PC-3 (cell line): ENCODE results near the gene ECT2L. TPM values are rescaled to one million over a fixed set of nuclear protein-coding genes. Genes with fewer than 3 reads are reported as not detected.

Source experiments
- ATAC-seq: fragments of 200-7000 bp; cut with Tn5 transposase; 2 replicates; pipeline ENCODE4 v1.9.1; 2020; ENCODE audit warnings: mild to moderate bottlenecking, moderate library complexity
- BruUV-seq: library from RNA; stranded (reverse); fragments of 400-500 nt; replicated peaks from 2 replicates; lab custom pipeline; 2021; lab: Mats Ljungman, UMichigan
- CTCF ChIA-PET: fragments of 300-600 bp; sonication (Branson Sonifier 250); formaldehyde crosslinking; loops from one replicate; lab custom pipeline; 2022; ENCODE audit warnings: antibody characterized with exemption; lab: Charles Lee
- POLR2A ChIA-PET: fragments of 300-600 bp; sonication (Branson Sonifier 250); formaldehyde crosslinking; loops from one replicate; lab custom pipeline; 2022; ENCODE audit warnings: antibody characterized with exemption; ENCODE audit not compliant: unreplicated experiment; lab: Charles Lee
- DNase-seq: peaks from one replicate; pipeline ENCODE4 v3.0.0-alpha.2; 2015
- H2AFZ ChIP-seq: fragments of 300-600 bp; sonication (generic); 2 replicates; pipeline ENCODE4 v1.6.0; 2016; ENCODE audit warnings: antibody characterized with exemption, low read length
- H3F3A ChIP-seq: fragments of 300-600 bp; sonication (generic); one replicate; pipeline ENCODE4 v1.6.0; 2017; ENCODE audit warnings: antibody characterized with exemption, low read length, control low read depth, mild to moderate bottlenecking; ENCODE audit not compliant: unreplicated experiment
- H3K27ac ChIP-seq: fragments of 300-600 bp; sonication (generic); 2 replicates; pipeline ENCODE4 v1.5.1; 2016; ENCODE audit warnings: mild to moderate bottlenecking, low read length
- H3K27me3 ChIP-seq: fragments of 300-600 bp; sonication (generic); 2 replicates; pipeline ENCODE4 v1.6.1; 2016; ENCODE audit warnings: low read length, mixed read lengths
- H3K36me3 ChIP-seq: fragments of 300-600 bp; sonication (generic); 2 replicates; pipeline ENCODE4 v1.6.1; 2016; ENCODE audit warnings: low read depth, mixed run types, low read length, mixed read lengths
- H3K4me1 ChIP-seq: fragments of 300-600 bp; sonication (generic); 2 replicates; pipeline ENCODE4 v1.5.1; 2016; ENCODE audit warnings: low read length; ENCODE audit not compliant: insufficient read depth
- H3K4me2 ChIP-seq: fragments of 300-600 bp; sonication (generic); 2 replicates; pipeline ENCODE4 v1.6.0; 2016; ENCODE audit warnings: low read length
- H3K4me3 ChIP-seq: fragments of 300-600 bp; sonication (generic); 2 replicates; pipeline ENCODE4 v1.5.1; 2016; ENCODE audit warnings: mild to moderate bottlenecking, low read length, mixed read lengths
- H3K79me2 ChIP-seq: fragments of 300-600 bp; sonication (generic); 2 replicates; pipeline ENCODE4 v1.6.1; 2017; ENCODE audit warnings: low read length, mixed read lengths
- H3K9ac ChIP-seq: fragments of 300-600 bp; sonication (generic); 2 replicates; pipeline ENCODE4 v1.6.0; 2016; ENCODE audit warnings: mild to moderate bottlenecking, low read length
- H3K9me2 ChIP-seq: fragments of 300-600 bp; sonication (generic); replicated peaks from 2 replicates; pipeline ENCODE4 v1.6.1; 2016; ENCODE audit warnings: mixed run types, low read length, mixed read lengths
- H3K9me3 ChIP-seq: fragments of 300-600 bp; sonication (generic); 2 replicates; pipeline ENCODE4 v1.6.1; 2016; ENCODE audit warnings: low read length, mixed read lengths
- H4K20me1 ChIP-seq: fragments of 300-600 bp; sonication (generic); 2 replicates; pipeline ENCODE4 v1.6.1; 2016; ENCODE audit warnings: low read length, mixed read lengths
- CTCF ChIP-seq: fragments of 300-600 bp; sonication (generic); conservative IDR thresholded peaks from 2 replicates; pipeline ENCODE4 v1.5.1; 2017; ENCODE audit warnings: antibody characterized with exemption, low read depth, mild to moderate bottlenecking, low read length
- EZH2 ChIP-seq: fragments of 300-600 bp; sonication (generic); IDR thresholded peaks from one replicate; pipeline ENCODE4 v1.6.1; 2017; ENCODE audit warnings: antibody characterized with exemption, mild to moderate bottlenecking, low read length; ENCODE audit not compliant: unreplicated experiment
- EZH2phosphoT487 ChIP-seq: fragments of 300-600 bp; sonication (generic); IDR thresholded peaks from 2 replicates; pipeline ENCODE4 v1.6.1; 2018; ENCODE audit warnings: mild to moderate bottlenecking, antibody characterized with exemption, low read length, borderline replicate concordance
- intact Hi-C: fragments of 100-400 bp; cut with micrococcal nuclease; formaldehyde crosslinking; loops from 2 replicates; pipeline ENCODE4 v1.9.0; 2023
- total RNA-seq: library from RNA; depleted of rRNA; stranded (reverse); fragments of >200 nt; gene quantifications from 2 replicates; pipeline ENCODE4 v1.2.3, GENCODE V29; 2014

ECT2L gene
- total RNA-seq, 1 experiment from 2014 or later = not detected

DNA sequence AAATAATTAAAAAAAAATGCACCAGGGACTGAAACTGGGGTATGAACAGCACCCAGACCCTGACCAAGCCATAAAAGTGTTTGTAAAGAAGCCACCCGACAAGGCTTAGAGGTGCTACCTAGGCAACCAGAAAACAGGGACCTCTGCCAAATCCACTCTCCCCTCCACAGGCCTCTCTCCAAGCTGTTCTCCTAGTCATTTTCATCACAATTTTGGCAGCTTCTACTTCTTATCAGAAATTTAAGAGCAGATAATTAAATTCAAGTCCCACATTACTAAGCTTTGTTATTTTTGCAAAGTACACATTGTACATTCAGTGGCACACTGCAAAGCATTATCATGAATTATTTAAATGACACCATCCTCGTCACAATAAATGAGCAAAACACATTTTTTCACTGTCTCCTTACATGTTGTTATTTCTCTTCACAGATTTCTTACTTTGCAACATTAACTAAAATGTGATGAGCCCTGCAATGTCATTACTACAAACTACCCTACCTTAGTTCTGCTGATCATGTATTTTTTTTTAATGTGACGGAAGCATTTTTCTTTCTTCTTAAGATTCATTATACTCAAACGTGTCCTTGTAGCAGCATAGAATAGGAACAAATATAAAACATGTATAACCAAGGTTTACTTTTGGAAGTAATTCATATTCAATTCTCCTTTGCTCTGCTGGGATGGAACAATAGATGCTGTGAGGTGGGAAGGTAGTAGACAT lies 38.1 kb downstream of the ECT2L start:
- BruUV-seq = no TSS peak
- no peak for TF ChIP-seq EZH2
- TF ChIP-seq CTCF = no peak
- TF ChIP-seq EZH2phosphoT487 = no peak
- H3K4me1 ChIP-seq = no peaks in the 10 kb centered on the region
- H2AFZ ChIP-seq = no peak overlapping the region
- no peak for ATAC-seq
- H3K36me3 ChIP-seq = no peaks in the 10 kb centered on the region
- ChIA-PET CTCF (no interaction called here), POLR2A (no interaction called here)
- no peaks in the 10 kb centered on the region for H3F3A ChIP-seq
- H3K9ac ChIP-seq = no peak overlapping the region
- H3K79me2 ChIP-seq = no peaks in the 10 kb centered on the region
- no peak overlapping the region for H3K4me2 ChIP-seq
- no peaks in the 10 kb centered on the region for H3K9me2 ChIP-seq
- H3K27ac ChIP-seq = no peak overlapping the region
- H3K4me3 ChIP-seq = no peak overlapping the region
- no peaks in the 10 kb centered on the region for H3K27me3 ChIP-seq
- H3K9me3 ChIP-seq = no peaks in the 10 kb centered on the region
- intact Hi-C loops = no loop called here
- H4K20me1 ChIP-seq = no peaks in the 10 kb centered on the region
- DNase-seq = no peak

DNA sequence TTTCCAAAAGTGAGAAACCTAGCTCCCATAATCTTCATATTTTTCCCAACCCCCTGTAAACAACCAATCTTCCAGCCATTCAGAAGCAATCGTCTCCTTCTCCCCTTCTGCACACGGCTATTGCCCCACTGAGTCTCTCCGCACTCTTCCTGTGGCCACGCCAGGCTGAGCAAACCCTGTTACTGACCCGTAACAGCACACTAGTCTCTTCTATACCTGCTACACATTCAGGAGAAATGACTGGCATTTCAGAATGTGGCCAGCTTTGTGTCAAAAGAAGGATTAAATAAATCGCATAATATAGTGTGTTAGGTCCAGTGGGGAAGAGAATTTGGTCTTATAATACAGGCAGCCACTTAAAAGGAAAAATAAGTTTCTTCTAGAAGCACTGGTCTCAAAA lies 41.4 kb downstream of the ECT2L start:
- no TSS peak for BruUV-seq
- DNase-seq (no peak), ATAC-seq (no peak)
- Histone ChIP-seq H3K9me2 (no peaks in the 10 kb centered on the region), H2AFZ (no peak overlapping the region), H3K9ac (no peak overlapping the region), H3K4me2 (no peak overlapping the region), H3K36me3 (no peaks in the 10 kb centered on the region), H3K4me1 (no peaks in the 10 kb centered on the region), H3K79me2 (no peaks in the 10 kb centered on the region), H3K4me3 (no peak overlapping the region), H3F3A (no peaks in the 10 kb centered on the region), H3K27ac (no peak overlapping the region), H4K20me1 (no peaks in the 10 kb centered on the region), H3K9me3 (no peaks in the 10 kb centered on the region), H3K27me3 (no peaks in the 10 kb centered on the region)
- CTCF ChIA-PET = no interaction called here
- no peak for TF ChIP-seq EZH2phosphoT487
- TF ChIP-seq EZH2 = no peak
- no peak for TF ChIP-seq CTCF
- intact Hi-C loops = no loop called here
- POLR2A ChIA-PET = no interaction called here

GRCh38 chr6:138844192-138844591 lies 48.3 kb downstream of the ECT2L start:
- ATAC-seq (no peak), DNase-seq (no peak)
- no peaks in the 10 kb centered on the region for H3K27me3 ChIP-seq
- no peak overlapping the region for H3K9ac ChIP-seq
- no peak overlapping the region for H2AFZ ChIP-seq
- no peaks in the 10 kb centered on the region for H3K79me2 ChIP-seq
- no peak for TF ChIP-seq EZH2
- TF ChIP-seq CTCF = no peak
- no peak for TF ChIP-seq EZH2phosphoT487
- no peaks in the 10 kb centered on the region for H3K36me3 ChIP-seq
- no peaks in the 10 kb centered on the region for H3F3A ChIP-seq
- ChIA-PET POLR2A (no interaction called here), CTCF (no interaction called here)
- H3K4me2 ChIP-seq = no peak overlapping the region
- no peaks in the 10 kb centered on the region for H3K9me3 ChIP-seq
- no TSS peak for BruUV-seq
- no peak overlapping the region for H3K4me3 ChIP-seq
- H3K4me1 ChIP-seq = no peaks in the 10 kb centered on the region
- no peaks in the 10 kb centered on the region for H3K9me2 ChIP-seq
- intact Hi-C loops = no loop called here
- H3K27ac ChIP-seq = no peak overlapping the region
- no peaks in the 10 kb centered on the region for H4K20me1 ChIP-seq
